Endothelial cell of umbilical vein (primary cell): ENCODE results near the gene FBXW11.

Source experiments
- CTCF ChIP-seq, 2 donors: IDR thresholded peaks; 1 replicate in 1 of 2; 2 replicates in 1 of 2; pipeline ENCODE4 v1.5.1; 2011; ENCODE audit warnings: low read length in 2 of 2, mild to moderate bottlenecking in 2 of 2, moderate library complexity in 2 of 2, control low read depth in 1 of 2, inconsistent platforms in 1 of 2, low read depth in 1 of 2; ENCODE audit not compliant: insufficient read depth in 1 of 2; ENCODE audit errors: extremely low read depth in 1 of 2
- EZH2 ChIP-seq: IDR thresholded peaks from 2 replicates; pipeline ENCODE4 v1.6.1; 2012; ENCODE audit warnings: borderline replicate concordance, low read depth, mild to moderate bottlenecking, moderate library complexity, low read length, inconsistent platforms; ENCODE audit not compliant: severe bottlenecking
- FOS ChIP-seq: IDR thresholded peaks from 2 replicates; pipeline ENCODE4 v1.6.1; 2011; ENCODE audit warnings: mild to moderate bottlenecking, low read length, moderate library complexity, borderline replicate concordance; ENCODE audit not compliant: insufficient read depth
- GATA2 ChIP-seq: IDR thresholded peaks from 2 replicates; pipeline ENCODE4 v1.7.0; 2011; ENCODE audit warnings: low read depth, mild to moderate bottlenecking, moderate library complexity, mixed read lengths, low read length; ENCODE audit not compliant: insufficient read length, insufficient read depth
- JUN ChIP-seq: IDR thresholded peaks from 2 replicates; pipeline ENCODE4 v1.6.1; 2011; ENCODE audit warnings: borderline replicate concordance, low read depth; ENCODE audit not compliant: insufficient read length, insufficient read depth
- MAX ChIP-seq: IDR thresholded peaks from 2 replicates; pipeline ENCODE4 v1.6.1; 2011; ENCODE audit not compliant: insufficient read depth, insufficient read length
- MYC ChIP-seq: IDR thresholded peaks from one replicate; pipeline ENCODE4 v1.6.1; 2011; ENCODE audit warnings: mild to moderate bottlenecking, low read depth, low read length
- POLR2A ChIP-seq: IDR thresholded peaks from 2 replicates; pipeline ENCODE4 v1.6.1; 2012; ENCODE audit warnings: low read depth, mild to moderate bottlenecking, control low read depth, low read length
- POLR2AphosphoS5 ChIP-seq: IDR thresholded peaks from 2 replicates; pipeline ENCODE4 v1.6.1; 2012; ENCODE audit warnings: low read depth, mild to moderate bottlenecking, control low read depth, low read length, moderate library complexity; ENCODE audit not compliant: insufficient read depth

GRCh38 chr5:171956314-171956713, 50.1 kb downstream of the FBXW11 start:
- TF ChIP-seq CTCF (IDR thresholded peaks at IDR 0.05; ENCODE audit: extremely low read depth in 1 of 2, insufficient read depth in 1 of 2, low read depth in 1 of 2, low read length in 2 of 2) (no peak), MAX (no peak), POLR2A (no peak), JUN (no peak), EZH2 (no peak), MYC (no peak), POLR2AphosphoS5 (no peak), FOS (no peak), GATA2 (no peak)
